KBM-7 (cell line): ENCODE results near the gene MAP1LC3A.

Experiments
- DNase-seq: peaks from one replicate; pipeline ENCODE4 v3.0.0-alpha.2; 2015
- in situ Hi-C: fragments of 300-500 bp; cut with MboI; formaldehyde crosslinking; loops from 2 replicates; pipeline ENCODE4 v1.14.3; 2020; ENCODE audit warnings: low sequenced_read_pairs, low pct_unique_long_range_greater_than_20kb, mixed read lengths

Gene MAP1LC3A

DNA sequence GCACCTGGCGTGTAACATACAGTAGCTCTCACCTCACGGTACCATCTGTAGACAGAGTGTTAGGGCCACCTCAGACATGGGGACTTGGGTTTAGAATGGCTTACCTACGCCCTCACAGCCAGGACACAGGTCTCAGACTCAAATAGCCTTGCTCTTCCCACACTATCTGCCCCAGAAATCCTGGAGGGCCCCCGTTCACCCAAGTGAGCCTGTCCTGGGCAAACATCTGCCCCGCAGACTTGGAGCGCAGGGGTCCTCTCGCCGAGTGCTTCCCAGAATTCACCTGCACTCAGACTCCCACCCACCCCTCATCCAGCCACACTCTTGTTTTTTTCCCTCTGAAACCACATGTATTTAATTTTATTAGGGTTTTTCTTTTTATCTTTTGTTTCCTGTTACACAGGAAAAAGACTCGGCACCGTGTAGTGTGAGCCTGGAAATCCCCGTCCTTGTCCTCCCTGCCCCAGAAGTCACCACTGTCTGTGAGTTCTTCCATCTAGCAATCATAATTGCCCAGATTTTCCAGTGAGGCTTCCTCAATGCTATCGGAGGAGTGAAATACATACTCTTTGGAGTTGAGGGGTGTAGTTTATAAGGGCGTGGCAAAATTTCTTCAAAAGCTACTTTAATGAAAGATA, 17.1 kb upstream of the MAP1LC3A start:
- in situ Hi-C loops, result no loop called here
- DNase-seq, result no peak

DNA sequence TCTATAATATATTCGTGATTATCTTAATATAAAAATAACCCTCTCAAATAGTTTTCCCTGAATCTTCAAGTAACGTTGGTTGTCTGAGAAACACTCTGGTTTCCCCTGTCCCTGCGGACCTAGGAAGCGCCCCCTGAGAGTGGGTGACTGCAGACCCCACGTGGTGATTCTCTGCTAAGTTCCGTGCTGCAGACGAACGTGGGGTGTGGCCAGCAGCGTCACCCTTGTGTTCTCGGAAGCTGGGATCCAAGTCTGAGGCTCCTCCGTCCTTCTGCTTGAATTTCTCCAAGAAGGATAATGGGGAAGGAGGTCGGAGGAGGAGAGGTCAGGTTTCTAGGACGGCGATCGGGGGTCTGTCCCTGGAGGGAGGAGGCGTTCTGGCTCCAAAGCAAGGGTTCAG, 16.6 kb upstream of the MAP1LC3A start:
- DNase-seq, result no peak
- in situ Hi-C loops, result no loop called here

DNA sequence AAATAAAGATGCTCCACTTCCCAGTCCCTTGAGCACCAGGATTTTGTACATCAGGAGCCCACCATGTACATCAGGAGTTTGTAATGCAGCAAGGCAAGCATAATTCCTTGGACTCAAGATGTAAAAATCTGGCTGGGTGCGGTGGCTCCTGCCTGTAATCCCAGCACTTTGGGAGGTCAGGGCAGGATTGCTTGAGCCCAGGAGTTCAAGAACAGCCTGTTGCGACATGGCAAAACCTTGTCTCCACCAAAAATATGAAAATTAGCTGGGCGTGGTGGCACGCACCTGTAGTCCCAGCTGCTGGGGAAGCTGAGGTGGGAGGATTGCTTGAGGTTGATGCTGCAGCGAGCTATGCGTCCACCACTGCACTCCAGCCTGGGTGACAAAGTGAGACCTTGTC, 16.1 kb upstream of the MAP1LC3A start:
- in situ Hi-C loops, result no loop called here
- no peak for DNase-seq

DNA sequence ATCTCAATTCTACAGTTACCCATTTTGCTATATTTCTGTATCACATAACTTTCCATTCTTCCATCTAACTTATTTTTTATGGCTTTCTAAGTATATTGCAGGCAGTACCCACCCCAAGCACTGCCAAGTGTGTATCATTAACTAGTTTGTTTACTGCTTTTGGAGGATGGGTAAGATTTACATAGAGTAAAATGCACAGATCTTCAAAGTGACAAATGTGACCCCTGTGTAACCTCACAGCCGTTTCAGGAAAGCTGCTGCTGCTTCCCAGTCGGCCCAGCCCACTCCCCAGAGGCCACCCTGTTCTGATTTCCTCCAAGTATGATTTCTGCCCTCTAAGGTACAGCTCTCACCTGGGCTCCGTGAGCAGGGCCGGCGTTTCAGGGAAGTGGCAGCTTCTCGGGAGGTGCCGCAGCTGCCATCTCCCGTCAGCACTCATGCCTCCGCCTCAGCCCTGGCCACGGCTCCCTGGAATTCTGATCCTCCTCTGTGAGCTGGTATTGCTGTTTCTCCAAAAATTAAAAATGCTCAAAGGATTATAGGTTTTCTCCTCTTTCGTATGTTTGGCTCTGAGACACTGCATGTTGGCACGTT, 15.0 kb upstream of the MAP1LC3A start:
- no peak for DNase-seq
- in situ Hi-C loops, result no loop called here

DNA sequence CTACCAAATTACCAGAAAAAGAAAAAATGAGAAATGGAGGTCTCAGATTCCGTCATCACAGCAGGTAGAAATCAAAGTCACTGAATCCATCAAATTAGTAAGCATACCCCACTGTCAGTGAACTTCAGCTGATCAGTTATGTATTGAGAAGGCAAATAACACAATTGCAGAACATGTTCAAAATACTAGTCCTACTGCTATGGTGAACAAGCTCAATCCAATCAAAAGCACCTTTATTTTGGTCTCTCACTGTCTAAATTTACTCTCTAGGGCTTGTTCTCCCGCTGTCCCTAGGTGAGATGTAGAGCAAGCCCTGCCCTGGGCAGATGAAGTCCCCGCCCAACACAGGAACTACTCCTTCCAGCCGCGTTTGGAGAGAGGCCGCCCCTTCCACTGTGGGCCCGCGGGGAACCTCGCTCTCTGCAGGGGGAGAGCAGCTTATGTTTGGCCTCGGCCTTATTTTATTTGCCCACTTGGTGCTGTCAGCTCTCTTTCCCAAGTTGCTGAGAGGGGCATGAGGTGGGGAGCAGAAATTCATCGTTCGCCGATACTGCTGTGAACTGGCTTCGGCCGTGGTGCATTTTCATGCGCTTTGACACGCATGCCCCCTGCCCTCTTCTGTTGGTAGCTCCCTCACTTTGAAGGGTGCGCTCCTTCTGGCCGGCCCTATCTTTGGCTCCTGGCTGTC, 14.3 kb upstream of the MAP1LC3A start:
- in situ Hi-C loops, result no loop called here
- no peak for DNase-seq

DNA sequence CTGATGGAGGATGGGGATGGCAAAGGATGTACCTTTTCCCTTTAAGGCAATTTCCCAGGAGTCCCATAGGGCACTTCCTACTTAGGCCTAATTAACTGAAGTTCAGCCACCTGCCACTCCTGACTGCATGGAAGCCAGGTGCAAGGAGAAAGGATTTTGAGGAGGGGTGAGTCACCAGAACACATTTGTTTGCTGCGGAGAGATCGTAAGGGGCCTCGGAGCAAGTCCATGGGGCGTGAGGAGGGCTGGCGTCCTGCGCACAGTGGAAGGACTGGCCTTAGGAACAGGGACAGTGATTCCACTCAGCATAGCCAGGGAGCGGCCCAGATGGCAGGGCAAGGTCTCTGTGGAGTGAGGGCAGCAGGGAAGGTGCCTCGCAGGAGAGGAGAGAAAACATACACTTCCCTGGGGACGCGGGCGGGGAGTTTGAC, 11.8 kb upstream of the MAP1LC3A start:
- in situ Hi-C loops, result no loop called here
- DNase-seq, result no peak

DNA sequence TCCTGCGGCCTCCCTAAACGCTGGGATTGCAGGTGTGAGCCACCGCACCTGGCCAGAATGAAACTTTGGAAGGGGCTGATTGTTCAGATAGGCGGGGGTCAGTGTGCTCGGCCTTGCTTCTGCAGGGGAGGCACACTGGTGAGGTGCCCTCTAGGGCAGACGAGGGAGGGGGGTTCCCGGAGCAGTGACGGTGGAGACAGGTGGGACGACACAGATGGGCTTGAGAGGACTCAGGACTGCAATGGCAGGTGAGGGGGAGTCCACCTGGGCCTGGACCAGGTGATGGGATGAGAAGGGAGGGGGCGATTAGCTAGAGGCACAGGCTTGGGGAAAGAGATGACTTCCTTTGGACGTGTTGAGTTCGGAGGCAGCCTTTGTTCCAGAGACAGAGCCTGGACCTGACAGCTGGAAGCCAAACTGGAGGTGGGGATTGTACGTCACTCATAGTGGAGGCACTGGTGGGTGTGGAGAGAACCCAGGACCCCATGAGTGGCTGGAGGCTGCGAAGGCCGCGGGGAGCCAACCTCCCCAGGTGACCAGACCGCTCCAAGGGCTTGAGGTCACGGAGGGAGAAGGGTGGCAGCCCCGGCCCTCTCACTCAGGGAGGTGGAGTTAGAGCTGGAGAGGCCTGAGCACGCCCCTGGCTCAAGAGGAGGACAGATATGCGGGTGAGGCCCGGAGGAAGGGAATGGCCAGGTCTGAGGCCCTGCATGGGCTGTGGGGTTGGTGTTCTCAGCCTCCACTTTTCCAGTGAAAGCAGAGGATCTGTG, 10.5 kb upstream of the MAP1LC3A start:
- in situ Hi-C loops, result no loop called here
- DNase-seq, result no peak

DNA sequence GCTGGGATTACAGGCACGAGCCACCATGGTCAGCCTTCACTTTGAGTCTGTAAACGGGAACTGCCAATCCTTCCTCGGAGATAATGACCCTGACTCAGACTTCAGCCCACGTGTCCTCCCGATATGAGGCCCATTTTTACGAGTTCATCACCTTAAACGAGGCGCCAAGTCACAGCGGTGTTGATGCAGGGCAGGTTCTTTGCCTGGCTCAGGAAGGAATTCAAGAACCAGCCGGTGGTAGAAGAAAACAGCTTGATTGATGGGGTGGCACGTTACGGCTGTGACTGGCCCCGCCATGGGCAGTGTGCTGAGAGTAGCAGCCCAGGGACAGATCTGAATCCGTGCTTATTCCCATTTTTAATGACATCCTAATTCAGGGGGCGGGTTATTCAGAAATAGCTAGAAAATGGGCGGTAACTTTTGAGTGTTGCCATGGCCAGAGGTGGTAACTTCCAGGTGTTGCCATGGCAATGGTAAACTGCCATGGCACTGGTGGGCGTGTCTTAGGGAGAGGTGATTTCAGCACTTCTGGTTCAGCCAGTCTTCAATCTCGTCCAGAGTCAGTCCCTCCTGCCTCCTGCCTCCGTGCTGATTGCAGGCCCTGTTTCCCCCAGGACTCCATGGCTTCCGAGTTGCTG, 9.1 kb upstream of the MAP1LC3A start:
- DNase-seq, result peak; percentile 23
- in situ Hi-C loops, result no loop called here

DNA sequence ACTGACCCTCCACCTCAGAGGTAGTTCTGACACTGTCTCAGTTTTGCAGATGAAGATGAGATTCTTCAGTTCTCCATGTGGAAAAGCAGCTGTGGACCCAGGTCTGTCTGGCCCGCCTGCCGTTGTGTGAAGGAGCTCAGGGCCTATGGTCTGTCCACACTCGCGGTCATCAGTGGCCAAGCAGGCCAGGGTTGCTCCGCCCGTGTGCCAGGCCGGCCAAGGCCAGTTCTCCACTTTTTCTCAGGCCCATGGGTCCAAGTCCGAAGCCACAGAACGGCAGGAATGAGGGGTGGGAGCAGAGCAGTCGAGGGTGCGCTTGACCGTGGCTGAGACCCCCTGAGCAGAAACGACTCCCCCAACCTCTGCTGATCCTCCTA, 8.6 kb upstream of the MAP1LC3A start:
- in situ Hi-C loops, result no loop called here
- no peak for DNase-seq

DNA sequence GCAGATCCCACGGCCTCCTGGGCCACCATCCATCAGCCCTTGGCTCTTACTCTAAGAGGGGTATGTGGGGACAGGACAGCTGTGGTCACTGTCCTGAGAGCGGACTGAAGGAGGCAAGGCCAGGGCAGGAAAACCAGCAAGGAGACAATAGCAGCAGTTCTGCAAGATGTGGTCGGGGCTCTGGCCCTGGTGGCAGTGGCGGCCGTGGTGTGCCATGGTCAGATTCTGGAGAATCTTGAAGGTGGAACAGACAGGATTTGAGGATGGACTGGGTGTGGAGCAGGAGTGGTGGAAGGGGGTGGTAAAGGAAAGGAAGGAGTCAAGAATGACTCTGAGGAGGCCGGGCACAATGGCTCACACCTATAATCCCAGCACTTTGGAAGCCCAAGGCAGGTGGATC, 5.9 kb upstream of the MAP1LC3A start:
- DNase-seq, result no peak
- in situ Hi-C loops, result no loop called here

DNA sequence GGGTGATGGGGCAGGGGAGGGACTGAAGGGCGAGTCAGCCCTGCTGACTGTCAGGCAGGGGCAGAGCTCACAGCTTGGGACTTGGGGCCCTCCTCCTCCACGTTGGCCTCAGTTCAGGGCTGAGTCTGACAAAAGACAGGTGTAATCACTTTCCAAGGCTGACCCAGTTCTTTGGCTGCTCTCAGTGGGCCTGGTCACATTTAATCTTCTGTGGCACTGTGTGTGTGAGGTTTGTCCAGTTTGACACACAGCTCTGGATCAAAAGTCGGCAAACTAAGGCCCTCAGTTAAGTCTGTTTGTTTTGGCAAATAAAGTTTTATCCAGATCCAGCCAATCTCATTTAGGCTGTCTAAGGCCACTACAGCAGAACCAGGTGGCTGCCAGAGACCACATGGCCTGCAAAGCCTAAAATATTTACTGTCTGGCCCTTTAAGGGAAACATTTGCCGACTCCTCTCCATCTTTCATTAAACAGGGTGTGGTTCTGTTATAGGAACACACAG, 5.1 kb upstream of the MAP1LC3A start:
- in situ Hi-C loops, result no loop called here
- no peak for DNase-seq

DNA sequence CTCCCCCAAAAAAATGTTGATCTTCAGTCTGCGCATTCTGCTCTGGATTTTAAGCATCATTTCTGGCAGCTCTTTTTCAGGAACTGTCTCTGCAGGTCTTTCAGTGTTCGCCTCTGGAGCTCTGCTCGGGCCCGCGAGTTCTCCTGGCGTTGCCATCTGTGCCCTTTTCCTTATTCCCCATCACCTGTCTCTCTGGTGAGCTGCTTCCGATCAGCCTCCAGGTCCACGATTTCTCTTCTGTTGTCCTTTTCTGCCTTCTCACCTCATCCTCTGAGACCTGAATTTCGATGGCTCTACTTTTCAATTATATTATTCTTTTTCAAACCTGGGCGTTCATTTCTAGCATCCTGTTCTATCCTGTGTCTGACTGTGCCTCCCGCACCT, 590 bp upstream of the MAP1LC3A start:
- DNase-seq, result no peak
- in situ Hi-C loops, result no loop called here

DNA sequence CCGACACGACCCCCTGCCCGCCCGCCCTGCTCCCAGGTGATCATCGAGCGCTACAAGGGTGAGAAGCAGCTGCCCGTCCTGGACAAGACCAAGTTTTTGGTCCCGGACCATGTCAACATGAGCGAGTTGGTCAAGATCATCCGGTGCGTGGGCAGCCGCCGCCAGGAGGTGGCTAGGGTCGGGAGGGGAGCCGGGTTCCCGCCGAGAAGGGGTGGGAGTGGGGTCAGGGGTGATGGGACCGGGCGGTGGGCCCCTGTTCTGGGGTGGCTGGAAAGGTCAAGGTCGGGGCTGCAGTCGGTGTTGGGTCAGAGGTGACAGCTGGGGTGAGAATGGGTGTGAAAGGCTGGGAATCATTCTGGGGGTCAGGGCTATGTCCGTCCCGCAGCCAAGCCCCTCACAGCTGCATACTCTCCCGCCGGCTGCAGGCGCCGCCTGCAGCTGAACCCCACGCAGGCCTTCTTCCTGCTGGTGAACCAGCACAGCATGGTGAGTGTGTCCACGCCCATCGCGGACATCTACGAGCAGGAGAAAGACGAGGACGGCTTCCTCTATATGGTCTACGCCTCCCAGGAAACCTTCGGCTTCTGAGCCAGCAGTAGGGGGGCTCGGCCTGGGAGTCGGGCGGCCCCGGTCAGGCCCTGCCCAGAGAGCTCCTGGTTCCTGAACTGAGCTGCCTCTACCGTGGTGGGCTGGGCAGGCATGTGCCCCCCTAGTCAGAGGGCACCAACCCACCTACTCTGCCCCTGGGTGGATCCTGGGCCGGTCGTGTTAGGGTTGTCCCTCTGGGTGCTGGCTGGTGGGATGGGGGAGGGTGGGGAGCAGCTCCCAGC, 1.0 kb downstream of the MAP1LC3A start:
- in situ Hi-C loops, result no loop called here

DNA sequence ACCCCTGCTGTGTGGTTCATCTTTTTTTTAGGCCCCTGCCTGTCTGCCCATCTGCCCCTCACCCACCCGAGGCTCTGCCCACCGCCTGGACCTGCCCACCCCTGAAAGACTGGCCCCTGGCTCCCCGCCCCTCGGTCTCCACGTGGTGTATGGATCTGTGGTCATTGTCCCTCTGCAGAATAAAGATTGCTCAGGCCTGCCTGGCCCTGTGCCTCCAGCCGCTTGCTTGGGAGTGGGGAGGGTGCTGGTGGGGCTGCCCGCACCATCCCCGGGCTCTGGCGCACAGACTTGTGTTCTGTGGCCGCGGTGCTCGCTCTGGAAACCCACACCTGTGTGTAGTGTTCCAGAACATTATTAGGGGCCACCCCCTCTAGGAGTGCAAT, 1.6 kb downstream of the MAP1LC3A start:
- DNase-seq, result no peak
- in situ Hi-C loops, result no loop called here

More for the DNA sequence above, 1.0 kb downstream of the MAP1LC3A start:
- DNase-seq, result no peak

DNA sequence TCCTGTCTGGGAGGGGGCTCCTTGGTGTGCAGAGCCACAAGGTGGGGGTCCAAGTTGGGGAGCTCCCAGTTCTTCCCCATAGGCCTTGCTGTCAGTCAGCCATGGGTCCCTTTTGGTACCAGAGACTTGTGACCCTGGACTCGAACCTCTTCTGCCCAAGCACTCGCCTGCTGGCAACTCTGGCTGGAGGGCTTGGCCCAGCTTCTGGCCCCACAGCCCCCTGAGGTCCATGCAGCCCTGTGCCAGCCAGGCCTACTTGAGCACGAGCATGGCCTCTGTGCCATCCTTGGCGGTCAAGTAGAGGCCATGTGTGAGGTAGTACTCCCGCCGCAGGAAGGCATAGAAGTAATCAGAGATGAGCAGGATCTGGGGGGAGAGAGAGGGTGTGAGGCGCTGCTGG, 2.1 kb downstream of the MAP1LC3A start:
- in situ Hi-C loops, result no loop called here
- DNase-seq, result no peak

DNA sequence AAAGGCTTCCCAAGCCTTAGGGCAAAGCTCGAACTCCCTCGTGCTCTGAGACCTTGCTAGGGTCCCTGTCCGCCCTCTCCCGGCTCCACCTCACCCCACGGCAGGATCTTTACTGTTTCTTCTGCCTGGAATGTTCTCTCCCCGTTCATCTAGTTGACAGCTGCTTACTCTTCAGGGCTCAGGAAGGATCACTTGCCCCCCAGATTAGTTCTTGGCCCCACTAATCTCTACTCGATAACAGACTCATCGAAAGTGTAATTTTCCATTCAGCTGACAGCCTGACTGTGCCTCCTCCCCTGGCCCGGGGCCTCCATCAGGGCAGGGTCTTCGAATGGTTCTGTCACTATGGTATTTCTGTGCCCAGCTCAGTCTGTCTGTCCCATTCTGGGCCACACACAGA, 3.1 kb downstream of the MAP1LC3A start:
- no peak for DNase-seq
- in situ Hi-C loops, result no loop called here

DNA sequence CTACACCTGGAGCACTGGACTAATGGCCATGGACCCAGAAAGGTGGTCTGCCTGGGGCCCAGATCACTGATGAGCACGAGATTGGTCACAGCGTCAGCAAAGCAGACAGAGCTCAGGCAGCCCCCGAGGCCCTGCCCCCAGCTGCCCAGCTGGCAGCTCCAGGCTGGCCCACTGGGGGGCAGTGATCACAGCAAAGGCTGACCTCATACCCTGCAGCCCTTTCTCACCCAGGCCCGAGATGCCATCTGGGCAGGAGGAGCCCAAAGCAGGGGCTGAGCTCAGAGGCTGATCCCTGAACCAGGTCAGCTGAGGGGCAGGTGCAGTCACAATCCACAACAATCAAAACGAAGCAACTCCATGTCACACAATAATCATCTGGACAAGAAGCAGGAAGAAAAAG, 4.1 kb downstream of the MAP1LC3A start:
- in situ Hi-C loops, result no loop called here
- DNase-seq, result peak; percentile 28

DNA sequence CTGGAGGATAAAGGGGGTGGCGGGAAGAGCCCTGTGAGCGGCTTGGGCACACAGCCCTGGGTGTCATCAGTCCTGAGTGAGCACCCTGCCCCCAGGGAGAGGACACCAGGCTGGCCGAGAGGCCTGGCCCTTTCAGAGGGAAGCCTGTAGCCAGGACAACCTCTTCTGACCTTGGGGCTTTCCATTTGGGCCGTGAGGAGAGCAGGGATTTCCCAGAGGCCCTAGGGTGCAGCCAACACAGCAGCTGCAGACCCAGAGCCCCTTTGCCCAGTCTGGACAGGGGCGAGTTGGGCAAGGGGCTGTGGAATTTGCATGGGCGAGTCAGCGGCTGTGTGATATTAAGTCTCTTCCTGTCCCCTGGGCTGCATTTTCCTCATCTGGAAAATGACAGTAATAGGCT, 6.3 kb downstream of the MAP1LC3A start:
- DNase-seq, result no peak
- in situ Hi-C loops, result no loop called here
